Ammon's horn (tissue), 1 donor: ENCODE data around the gene MBD3L5.
"Not testable (repeated sequence)": the region's sequence is repeated elsewhere in the genome, so short reads cannot be mapped to it uniquely, and the experiment has no call there.

Experiments
- DNase-seq: peaks from one replicate; pipeline ENCODE4 v3.0.0-alpha.2; 2016; ENCODE audit warnings: low spot score

Gene MBD3L5

DNA sequence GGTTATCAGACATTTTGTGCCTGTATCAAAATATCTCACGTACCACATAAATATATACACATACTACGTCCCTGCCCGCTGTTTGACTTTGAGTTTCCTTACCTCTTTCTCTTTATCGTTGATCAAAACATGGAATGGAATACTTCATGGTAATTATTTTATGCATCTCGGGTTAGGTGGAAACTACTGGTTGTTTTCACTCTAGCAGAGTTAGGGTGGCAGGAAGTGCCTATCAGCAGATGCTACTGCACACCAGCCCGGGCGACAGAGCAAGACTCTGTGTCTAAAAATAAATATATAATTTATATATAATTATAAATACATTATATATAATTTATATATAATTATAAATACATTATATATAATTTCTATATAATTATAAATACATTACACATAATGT lies 22.5 kb downstream of the MBD3L5 start:
- not testable (repeated sequence) for DNase-seq

DNA sequence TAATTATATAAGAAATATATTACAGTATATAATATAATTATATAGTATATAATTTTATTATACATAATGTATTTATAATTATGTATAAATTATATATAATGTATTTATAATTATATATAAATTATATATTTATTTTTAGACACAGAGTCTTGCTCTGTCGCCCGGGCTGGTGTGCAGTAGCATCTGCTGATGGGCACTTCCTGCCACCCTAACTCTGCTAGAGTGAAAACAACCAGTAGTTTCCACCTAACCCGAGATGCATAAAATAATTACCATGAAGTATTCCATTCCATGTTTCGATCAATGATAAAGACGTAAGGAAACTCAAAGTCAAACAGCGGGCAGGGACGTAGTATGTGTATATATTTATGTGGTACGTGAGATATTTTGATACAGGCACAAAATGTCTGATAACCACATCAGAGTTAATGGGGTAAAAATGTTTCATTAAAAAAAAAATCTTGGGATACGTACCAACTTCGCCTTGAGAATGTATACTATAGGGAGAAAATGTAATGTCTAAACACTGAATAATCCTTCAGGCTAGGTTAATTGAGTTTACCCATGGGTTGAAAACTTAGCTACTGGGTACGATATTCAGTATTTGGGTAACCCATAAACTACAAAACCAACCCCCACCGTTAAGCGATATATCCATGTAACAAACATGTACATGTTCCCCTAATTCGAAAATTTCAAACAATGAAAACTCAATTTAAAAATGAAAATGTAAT lies 24.4 kb downstream of the MBD3L5 start:
- DNase-seq: not testable (repeated sequence)

DNA sequence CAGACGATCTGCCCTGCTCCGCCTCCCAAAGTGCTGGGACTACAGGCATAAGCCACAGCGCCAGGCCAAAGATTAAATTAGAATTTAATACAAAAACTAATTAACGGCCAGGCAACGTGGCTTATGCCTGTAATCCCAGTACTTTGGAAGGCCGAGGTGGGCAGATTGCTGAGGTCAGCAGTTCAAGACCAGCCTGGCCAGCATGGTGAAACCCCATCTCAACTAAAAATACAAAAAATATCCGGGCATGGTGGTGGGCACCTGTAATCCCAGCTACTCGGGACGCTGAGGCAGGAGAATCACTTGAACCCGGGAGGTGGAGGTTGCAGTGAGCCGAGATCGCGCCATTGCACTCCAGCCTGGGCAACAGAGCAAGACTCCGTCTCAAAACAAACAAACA lies 25.3 kb downstream of the MBD3L5 start:
- not testable (repeated sequence) for DNase-seq

DNA sequence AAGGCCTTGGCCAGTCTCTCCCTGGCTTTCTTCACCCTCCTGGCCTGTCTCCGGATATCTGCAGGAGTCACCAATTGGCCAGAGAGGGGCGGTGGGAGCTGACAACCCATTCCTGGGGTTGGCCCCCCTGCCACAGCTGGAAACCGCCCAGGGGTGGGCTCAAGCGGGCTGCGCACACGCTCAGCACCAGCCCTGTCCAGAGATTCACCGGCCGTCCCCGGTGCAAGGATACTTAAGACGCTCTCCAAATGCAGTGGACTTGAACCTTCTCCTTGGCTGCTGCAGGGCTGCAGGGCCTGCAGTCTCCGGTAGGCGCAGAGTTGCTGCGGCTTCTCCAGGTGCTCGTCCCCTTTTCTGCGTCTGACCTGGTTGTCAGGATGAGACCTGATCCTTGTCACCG lies 26.0 kb downstream of the MBD3L5 start:
- not testable (repeated sequence) for DNase-seq

DNA sequence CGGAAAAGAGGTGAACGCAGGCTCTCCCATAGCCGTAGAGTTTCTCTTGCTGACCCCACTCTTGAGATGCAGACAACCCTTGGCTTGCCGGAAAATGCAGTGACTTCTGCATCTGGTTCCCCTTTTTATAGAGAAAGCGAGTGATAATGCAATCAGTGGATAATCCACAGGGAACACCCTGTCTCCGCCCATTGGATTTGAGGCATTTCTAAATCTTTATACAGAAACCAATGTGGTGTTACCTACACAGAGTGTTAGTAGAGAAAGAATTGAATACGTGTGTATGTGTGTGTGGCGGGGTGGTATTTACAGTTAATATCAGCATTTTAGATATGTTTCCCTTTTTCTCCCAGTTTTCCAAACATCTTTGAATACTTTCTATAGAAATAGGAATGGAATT lies 28.2 kb downstream of the MBD3L5 start, which contains the start of gene MBD3L3:
MBD3L3 (minus strand) TSS at position 101 of the 400 bp plus-strand sequence; CDS start at position 30, 71 bp downstream.
- DNase-seq: not testable (repeated sequence)

DNA sequence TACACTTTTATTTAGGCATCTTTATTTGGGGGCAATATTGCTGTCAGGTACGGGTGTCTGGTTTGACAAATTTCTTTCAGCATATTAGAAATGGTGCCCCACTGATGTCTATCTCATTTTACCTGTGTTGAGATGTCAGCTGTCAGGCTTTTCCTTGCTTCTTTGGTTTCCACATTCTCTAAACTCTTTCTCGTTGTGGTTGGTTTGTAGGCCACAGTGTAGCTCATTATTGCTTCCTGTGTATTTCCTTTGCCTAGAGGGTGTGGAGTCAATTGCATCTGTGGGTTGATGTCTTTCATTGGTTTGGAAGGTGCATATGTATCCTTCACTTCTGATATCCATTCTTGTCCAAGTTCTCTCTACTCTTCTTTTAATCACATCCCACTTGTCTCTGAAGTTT lies 29.6 kb downstream of the MBD3L5 start:
- DNase-seq: not testable (repeated sequence)

DNA sequence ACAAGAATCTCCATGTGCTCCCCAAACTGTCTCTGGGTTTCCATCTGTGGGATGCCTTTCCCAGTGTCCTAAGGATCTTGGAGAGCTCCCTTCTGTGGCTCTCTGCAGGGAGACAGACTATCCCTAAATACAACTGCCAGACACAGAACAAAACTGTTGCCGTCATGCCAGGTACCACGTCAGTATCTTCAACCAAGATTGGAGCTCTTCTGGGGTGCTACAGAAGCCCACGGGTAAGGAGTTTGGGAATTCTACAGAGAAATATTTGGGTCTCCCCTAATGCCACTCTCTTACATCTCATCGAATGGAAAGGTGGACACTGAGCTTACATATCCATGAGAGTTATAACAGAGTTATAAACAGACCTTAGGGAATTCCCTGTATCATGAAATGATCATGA lies 33.0 kb downstream of the MBD3L5 start:
- DNase-seq: no peak

DNA sequence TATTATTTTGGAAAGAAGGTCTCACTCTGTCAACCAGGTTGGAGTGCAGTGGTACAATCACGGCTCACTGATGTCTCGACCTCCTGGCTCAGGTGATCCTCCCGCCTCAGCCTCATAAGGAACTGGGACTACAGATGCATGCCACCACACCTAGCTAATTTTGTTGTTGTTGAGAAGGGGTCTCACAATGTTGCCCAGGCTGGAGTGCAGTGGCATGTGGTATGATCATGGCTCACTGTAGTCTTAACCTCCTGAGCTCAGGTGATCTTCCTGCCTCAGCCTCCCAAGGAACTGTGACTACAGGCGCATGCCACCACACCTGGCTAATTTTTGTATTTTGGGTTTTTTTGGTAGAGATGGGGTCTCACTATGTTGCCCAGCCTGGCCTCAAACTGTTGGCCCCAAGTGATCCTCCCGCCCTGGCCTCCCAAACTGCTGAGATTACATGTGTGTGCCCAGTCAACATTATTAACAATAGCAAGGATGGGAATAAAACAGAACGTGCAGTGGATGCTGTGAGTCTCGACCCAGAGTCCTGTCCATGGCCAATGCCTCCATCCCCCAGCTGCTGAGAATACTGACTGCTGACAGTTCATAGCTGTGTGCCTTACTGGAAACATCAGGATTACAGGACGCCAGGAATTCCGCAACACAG lies 33.5 kb downstream of the MBD3L5 start:
- no peak for DNase-seq

DNA sequence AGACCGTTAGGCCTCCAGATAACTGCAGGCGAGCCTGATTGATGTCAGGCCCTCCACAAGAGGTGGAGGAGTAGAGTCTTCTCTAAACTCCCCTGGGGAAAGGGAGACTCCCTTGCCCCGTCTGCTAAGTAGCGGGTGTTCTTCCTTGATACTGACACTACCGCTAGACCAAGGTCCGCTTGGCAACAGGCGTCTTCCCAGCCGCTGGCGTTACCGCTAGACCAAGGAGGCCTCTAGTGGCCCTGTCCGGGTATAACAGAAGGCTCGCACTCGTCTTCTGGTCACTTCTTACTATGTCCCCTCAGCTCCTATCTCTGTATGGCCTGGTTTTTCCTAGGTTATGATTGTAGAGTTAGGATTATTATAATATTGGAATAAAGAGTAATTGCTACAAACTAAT lies 36.7 kb downstream of the MBD3L5 start:
- not testable (repeated sequence) for DNase-seq

DNA sequence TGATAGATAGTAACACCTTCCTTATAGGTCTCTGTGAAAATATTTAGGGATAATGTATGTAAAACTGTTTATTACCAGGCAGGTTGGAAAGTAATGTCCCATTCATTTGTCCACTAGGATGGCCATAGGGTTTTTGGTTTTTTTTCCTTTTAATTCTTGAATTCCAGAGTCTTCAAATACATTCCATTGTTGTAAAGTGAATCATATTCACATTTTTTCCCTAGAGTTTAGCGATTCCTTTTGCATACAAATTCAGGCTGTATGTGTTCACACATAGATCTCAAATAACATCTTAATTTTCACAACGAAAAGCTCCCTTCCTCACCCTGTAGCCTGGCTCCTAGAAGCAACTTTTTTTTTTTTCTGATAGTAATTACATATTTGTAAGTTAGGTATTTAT lies 37.3 kb downstream of the MBD3L5 start:
- no peak for DNase-seq

DNA sequence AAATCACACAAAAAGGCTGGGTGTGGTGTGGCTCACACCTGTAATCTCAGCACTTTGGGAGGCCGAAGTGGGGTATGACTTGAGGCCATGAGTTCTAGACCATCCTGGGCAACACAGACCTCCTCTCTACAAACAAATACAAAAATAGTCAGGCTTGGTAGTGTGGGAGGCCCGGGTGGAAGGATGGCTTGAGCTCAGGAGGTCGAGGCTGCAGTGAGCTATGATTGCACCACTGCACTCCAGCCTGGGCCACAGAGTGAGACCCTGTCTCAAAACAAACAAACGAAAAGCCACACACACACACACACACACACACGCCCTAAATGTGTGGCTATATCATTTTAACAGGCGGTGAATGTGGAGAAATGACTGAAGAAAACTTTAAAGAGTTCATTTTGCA lies 38.2 kb downstream of the MBD3L5 start:
- no peak for DNase-seq

DNA sequence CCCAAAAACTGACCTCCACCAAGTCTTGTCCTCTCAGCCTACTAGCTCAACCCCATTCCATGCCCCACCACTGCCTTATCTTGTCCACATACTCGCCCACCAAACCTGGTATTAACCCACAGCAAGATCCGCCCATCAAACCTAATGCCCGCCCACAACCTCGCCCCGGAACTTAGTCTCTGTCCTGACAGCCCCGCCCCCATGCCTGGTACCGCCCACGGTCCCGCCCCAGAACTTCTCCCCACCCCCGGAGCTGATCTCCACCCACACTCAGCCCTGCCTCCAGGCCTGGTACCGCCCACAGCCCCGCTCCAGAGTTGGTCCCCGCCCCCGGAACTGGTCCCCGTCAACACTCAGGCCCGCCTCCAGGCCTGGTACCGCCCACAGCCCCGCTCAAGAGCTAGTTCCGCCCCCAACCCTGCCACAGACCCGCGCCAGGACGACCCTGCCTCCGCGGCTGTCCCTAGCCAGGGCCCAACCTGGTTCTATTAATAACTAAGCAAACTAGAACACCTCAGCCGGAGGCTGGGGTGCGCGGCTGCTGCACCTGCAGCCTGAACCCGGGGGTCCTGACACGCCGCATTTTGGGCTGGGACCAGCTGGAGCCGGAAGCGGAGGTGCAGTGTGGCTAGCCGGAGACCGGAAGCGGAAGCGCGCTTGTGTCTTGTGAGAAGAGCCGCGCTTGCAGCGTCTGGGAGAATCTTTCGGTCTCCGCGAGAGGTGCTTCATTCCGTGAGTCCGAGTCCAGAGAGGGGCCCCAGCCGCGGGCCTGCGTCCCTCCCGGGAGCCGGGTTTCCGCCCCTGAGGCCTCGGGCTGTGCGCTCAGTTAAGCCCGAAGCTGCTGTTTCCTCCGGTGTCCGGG lies 38.9 kb downstream of the MBD3L5 start, which contains the start of gene ZNF557:
ZNF557 (plus strand) TSS at position 662 of the 862 bp plus-strand sequence. CDS start 5,372 bp downstream, outside the sequence.
- DNase-seq: peak; percentile 99

DNA sequence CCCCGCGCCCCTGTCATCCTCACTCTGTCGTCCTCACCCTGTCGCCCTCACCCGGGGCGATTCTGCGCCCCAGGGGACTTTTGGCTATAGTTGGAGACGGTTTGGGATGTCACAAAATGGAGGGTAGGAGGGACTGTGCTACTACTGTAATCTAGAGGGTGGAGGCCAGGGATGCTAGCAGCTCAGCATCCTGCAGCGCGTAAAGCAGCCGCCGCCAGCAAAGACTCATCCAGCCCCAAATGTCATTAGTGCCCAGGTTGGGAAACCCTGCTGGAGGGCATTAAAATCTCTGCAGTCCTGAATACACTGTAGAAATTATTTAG lies 39.5 kb downstream of the MBD3L5 start:
- peak; percentile 8 for DNase-seq

DNA sequence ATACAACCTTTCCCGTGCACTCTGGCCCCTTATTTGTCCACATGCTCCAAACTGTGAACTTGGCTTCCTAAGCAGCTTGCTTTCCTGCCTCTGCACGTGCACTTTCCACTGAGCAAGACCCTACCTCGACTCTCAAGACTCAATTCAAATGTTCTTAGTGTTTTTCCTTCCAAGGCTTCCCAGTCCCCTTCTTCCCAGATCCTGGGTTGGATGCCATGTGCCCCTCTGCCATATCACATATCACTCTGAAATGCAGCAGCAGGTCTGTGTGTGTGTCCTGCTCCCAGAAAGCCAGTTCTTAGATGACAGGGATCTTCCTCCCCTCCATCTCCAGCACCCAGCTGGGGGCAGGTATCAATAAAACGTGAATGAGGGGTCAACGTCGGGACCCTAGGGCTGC lies 42.2 kb downstream of the MBD3L5 start:
- no peak for DNase-seq

DNA sequence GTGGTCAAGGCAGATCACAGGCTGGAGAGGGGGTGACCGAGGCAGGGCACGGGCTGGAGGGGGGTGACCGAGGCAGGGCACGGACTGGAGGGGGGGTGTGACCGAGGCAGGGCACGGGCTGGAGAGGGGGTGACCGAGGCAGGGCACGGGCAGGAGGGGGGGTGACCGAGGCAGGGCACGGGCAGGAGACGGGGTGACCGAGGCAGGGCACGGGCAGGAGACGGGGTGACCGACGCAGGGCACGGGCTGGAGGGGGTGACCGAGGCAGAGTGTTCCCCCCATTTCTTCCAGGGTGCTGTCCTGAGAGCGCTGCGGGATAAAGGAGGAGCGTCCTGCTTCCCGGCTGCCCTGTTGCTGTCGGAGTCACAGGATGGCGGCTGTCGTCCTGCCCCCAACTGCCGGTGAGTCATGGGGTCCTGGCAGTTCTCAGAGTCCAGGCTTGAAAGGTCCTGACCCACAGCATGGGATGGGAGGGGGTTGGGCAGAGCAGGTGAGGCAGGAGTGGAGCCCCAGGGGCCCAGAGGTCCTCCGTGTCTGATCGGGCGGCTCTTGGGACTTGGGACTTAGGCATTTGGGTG lies 44.4 kb downstream of the MBD3L5 start:
- no peak for DNase-seq

DNA sequence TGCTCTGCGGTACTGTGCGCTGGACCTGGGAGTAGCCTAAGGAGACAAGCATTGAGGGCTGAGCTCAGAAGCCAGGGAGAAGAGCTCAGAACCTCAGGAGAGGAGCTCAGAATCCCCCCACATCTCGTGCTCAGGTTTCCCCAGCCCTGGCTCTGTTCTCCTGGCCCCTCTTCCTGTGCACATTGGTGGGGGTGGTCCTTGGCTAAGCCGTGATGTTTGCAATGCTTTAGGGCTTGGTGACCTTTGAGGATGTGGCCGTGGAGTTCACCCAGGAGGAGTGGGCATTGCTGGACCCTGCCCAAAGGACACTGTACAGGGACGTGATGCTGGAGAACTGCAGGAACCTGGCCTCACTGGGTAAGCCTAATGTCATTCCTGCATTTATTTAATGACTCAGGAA lies 45.8 kb downstream of the MBD3L5 start:
- DNase-seq: no peak

DNA sequence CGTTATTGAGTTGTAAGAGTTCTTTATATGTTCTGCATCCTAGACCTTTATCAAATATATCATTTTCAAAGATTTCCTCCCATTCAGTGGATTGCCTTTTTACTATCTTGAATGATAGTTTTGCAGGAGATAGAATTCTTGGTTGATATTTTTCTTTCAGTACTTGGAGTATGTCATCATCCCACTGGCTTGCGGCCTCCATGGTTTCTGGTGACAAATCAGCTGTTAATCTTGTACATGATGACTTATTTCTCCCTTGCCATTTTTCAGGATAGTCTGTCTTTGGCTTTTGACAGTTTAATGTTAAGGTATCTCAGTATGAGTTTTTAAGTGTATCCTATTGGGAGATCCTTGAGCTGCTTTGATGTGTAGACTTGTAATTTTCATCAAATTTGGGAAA lies 47.6 kb downstream of the MBD3L5 start:
- DNase-seq: no peak
